NCI-H510A (cell line): Measurements from ENCODE around the gene EMC10.

Source experiments
- DNase-seq: peaks from one replicate; lab custom pipeline; 2025; lab: John Stamatoyannopoulos, UW

EMC10 gene

GRCh38 chr19:50478901-50479715, 2.8 kb downstream of the EMC10 start:
- DNase-seq: no peak

- DNase-seq: no peak
Measured at GRCh38 chr19:50479761-50480251, 3.5 kb downstream of the EMC10 start.

DNA sequence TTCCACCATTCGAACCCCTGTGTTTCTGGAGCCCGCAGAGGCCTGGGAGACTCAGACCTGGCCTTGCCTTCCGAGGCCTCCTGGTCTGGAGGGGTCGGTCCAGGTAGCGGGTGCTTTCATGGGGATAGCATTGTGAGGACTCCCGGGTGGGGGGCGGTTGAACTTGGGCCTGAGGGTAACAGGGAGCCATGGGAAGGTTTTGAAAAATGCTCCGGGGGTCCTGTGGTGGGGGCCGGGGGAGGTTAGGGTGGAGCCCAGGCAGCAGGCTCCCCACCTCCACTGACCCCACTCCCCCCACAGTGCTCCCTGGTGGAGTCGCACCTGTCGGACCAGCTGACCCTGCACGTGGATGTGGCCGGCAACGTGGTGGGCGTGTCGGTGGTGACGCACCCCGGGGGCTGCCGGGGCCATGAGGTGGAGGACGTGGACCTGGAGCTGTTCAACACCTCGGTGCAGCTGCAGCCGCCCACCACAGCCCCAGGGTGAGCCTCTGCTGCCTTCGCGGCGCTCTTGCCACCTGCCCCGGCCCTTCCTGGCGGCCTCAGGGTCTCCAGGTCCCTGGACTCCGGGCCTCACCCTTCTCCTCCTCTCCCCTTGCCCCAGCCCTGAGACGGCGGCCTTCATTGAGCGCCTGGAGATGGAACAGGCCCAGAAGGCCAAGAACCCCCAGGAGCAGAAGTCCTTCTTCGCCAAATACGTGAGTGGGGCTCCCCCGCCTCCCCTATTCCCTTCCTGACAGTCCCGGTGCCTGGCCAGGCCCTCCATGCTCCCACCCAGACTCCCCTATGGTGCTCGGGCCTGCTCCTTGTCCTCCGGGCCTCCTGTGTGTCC, 4.2 kb downstream of the EMC10 start:
- DNase-seq: no peak

DNA sequence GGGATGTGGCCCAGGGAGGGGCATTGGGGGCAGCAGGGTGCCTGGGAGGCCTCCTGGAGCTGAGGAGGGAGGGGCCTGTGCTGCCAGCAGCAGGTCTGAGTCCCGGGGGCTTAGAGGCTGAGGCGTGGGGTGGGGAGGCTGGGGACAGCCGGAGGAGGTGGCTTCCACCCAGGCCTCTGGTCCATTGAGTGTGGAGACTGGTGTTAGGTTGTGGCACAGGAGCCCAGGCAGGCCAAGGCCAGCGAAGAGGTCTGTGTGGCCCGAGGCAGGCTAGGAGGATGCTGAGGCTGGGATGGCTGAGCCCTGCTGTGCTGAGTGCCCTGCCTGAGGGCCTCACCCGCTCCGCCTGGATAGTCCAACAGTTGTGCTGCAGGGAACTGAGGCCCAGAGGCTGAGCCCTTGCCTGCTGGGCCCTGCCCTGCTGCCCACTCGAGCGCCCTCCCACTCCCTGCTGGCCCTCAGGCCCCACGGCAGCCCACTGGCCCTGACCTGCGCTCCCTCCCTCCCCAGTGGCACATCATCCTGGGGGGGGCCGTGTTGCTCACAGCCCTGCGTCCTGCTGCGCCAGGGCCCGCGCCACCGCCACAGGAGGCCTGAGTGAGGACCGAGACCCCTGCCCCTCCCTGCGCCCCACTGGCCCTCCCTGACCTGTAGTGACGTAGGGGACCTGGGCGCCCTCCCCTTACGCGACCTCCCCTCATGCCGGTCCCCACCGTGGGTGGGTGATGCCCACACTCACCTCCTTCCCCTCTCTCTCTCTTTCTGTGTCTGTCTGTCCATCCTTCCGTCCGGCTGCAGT, 5.2 kb downstream of the EMC10 start:
- no peak for DNase-seq

DNA sequence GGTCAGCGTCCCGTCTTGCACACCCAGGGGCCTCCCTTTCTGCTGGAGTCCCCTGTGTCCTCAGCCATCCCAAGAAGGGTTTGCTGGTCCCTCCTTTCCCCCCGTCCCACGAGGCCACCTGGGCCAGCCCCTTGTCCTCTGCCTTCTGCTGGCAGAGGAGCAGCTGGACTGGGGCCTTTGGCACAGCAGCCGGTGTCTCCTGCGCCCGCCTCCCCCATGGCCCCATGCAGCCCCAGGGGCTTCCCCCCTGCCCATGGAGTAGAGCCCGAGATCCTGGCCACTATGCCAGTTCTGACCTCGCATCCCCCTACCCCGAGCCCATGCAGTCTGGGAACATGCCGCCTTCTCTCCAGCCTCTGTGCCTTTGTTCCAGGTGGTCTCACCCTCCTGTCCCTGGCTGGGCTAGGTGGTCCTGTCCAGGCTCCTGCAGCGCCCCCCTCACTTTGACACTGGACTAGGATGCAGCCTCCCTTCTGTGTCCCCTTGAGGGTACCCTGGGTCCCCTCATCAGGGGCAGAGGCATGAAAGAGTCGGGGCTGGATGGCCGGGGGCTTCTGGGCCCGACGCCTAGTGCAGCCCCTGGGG, 6.1 kb downstream of the EMC10 start:
- DNase-seq: no peak

DNA sequence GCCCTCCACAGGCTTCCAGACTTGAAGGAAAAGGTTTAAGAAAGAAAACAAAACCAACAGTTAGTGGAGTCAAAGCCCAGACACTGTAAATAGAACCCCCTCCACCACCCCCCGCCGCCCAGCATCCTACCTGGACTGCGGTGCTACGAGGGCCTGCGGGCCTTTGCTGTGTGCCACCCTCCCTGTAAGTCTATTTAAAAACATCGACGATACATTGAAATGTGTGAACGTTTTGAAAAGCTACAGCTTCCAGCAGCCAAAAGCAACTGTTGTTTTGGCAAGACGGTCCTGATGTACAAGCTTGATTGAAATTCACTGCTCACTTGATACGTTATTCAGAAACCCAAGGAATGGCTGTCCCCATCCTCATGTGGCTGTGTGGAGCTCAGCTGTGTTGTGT, 6.6 kb downstream of the EMC10 start:
- no peak for DNase-seq

GRCh38 chr19:50485284-50485955, 9.1 kb downstream of the EMC10 start:
- no peak for DNase-seq

- DNase-seq: no peak
Measured at GRCh38 chr19:50486823-50487515, 10.7 kb downstream of the EMC10 start.

GRCh38 chr19:50488389-50489194, 12.3 kb downstream of the EMC10 start:
- no peak for DNase-seq

DNA sequence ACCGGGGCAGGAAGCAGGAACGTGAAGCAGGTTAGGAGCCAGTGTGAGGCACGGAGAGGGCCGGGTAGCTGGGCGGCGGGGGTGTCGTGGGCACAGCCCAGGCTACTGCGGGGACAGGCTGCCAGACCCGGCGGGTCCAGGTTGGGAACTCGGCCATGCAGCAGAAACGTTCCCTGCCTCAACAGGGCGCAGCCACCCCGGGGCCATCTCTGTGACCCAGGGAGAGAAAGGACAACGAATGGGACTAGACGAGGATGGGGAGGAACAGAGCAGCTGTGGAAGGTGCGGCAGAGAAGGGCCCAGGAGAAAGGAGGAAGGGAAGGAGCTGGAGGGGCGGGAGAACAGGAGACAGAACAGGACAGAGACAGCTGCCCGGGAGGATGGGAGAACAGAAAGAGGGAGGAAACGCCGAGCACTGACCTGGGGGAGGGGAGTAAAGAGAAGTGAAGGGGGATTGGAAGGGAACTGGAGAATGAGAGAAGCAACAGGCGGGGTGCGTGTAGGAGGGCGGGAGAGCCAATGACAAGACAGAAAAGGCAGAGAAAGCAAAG, 13.2 kb downstream of the EMC10 start:
- no peak for DNase-seq

- no peak for DNase-seq
Measured at GRCh38 chr19:50490411-50490811, 14.1 kb downstream of the EMC10 start.

GRCh38 chr19:50490991-50491472, 14.7 kb downstream of the EMC10 start:
- DNase-seq: no peak

- no peak for DNase-seq
Measured at GRCh38 chr19:50492303-50493052, 16.2 kb downstream of the EMC10 start.

GRCh38 chr19:50493171-50493570, 16.9 kb downstream of the EMC10 start:
- no peak for DNase-seq

DNA sequence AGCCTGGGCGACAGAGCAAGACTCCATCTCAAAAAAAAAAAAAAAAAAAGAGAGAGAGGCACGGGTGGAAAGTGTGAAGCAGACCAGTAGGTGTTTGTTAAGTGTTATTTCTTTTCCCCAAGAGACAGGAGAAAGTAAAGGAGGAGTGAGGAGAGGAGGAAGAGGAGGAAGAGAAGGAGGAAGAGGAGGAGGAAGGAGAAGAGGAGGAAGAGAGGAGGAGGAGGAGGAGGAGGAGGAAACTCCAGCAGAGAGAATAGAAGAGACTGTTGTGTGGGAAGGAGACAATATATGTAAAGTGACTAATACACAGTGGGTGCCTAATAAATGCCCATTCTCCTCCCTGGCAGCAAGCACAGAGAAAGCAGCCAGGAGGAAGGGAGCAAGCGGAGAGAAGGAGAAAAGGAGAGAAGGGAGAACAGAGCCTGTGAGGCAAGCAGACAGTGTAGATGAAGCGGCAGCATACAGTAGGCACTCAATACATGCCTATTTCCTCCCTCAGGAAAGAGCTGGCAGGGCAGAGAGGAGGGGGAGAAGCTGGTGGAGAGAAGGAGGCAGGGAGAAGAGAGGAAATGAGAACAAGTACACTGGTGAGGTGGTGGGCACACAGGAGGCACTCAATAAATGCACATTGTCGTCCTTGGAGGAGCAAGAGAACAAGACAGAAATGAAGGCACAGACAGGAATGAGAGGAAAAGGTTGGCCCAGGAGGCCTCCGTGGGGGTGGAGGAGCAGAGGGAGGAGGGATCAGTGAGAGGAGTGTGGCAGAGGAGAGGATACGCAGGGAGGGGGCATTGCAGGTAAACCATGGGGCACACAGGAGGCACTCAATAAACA, 18.1 kb downstream of the EMC10 start:
- DNase-seq: no peak

DNA sequence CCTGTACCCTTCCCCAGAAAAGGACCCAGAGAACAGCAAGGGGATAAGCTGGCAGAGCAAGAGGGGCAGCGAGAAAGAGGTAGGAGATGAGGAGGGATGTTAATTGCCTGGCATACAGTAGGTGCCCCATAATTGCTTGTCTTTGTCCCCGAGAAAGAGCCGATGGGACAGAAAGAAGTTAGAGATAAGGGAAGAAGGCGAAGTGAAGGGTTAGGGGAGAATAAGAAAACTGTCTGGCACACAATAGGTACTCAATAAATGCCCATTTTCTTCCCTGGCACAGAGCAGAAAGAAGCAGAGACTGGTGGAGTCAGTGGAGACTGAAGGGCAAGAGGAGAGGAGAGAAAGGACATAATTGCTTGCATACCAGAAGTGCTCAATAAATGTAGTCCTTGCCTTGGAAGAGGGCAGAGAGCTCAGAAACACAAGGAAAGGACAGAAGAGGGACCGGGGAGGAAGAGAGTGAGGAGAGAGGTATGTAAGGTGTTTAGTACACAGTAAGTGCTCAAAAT, 18.8 kb downstream of the EMC10 start:
- DNase-seq: no peak
